ENCODE measurements around the gene VAMP2. TPM values are rescaled to one million over a fixed set of nuclear protein-coding genes. Genes with fewer than 3 reads are reported as not detected.

VAMP2 gene
- total and polyA plus RNA-seq, 9 of the 15 experiments (the other 6 are each of a cell fraction or from before 2014, with no cell fraction given) = 2.3 to 31.8 (median 6.0) TPM

GRCh38 chr17:8192070-8192815 lies 29.5 kb upstream of the VAMP2 start (continued):
- TF ChIP-seq TOE1 (IDR thresholded peaks at IDR 0.05; ENCODE audit: borderline replicate concordance) = peak; percentile 99
- TF ChIP-seq TOE1 (CRISPR knock-in tag; IDR thresholded peaks at IDR 0.05; ENCODE audit: borderline replicate concordance, low read depth) = no peak
- no peak for TF ChIP-seq MYNN (IDR thresholded peaks at IDR 0.05)
- TF ChIP-seq MYNN (CRISPR knock-in tag; IDR thresholded peaks at IDR 0.05) = no peak
- TF ChIP-seq NR2F6 (CRISPR knock-in tag; IDR thresholded peaks at IDR 0.05) = no peak
- no peak for TF ChIP-seq U2AF2 (optimal IDR thresholded peaks at IDR 0.05; ENCODE audit: low read depth, low read length)
- TF ChIP-seq, protein P1, sequence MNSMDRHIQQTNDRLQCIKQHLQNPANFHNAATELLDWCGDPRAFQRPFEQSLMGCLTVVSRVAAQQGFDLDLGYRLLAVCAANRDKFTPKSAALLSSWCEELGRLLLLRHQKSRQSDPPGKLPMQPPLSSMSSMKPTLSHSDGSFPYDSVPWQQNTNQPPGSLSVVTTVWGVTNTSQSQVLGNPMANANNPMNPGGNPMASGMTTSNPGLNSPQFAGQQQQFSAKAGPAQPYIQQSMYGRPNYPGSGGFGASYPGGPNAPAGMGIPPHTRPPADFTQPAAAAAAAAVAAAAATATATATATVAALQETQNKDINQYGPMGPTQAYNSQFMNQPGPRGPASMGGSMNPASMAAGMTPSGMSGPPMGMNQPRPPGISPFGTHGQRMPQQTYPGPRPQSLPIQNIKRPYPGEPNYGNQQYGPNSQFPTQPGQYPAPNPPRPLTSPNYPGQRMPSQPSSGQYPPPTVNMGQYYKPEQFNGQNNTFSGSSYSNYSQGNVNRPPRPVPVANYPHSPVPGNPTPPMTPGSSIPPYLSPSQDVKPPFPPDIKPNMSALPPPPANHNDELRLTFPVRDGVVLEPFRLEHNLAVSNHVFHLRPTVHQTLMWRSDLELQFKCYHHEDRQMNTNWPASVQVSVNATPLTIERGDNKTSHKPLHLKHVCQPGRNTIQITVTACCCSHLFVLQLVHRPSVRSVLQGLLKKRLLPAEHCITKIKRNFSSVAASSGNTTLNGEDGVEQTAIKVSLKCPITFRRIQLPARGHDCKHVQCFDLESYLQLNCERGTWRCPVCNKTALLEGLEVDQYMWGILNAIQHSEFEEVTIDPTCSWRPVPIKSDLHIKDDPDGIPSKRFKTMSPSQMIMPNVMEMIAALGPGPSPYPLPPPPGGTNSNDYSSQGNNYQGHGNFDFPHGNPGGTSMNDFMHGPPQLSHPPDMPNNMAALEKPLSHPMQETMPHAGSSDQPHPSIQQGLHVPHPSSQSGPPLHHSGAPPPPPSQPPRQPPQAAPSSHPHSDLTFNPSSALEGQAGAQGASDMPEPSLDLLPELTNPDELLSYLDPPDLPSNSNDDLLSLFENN (IDR thresholded peaks at IDR 0.05; ENCODE audit: low read depth in 2 of 2, low read length in 2 of 2) = no peak
- no peak for TF ChIP-seq ZBTB8A (IDR thresholded peaks at IDR 0.05; ENCODE audit: partially characterized antibody)
- TF ChIP-seq ESRRB (CRISPR knock-in tag; IDR thresholded peaks at IDR 0.05; ENCODE audit: borderline replicate concordance) = no peak
- TF ChIP-seq CHCHD3 (CRISPR knock-in tag; IDR thresholded peaks at IDR 0.05) = no peak
- no peak for TF ChIP-seq MTF1 (CRISPR knock-in tag; IDR thresholded peaks at IDR 0.05; ENCODE audit: borderline replicate concordance)
- TF ChIP-seq PTRF (tag; IDR thresholded peaks at IDR 0.05) = no peak
- no peak for TF ChIP-seq CHD2 (IDR thresholded peaks at IDR 0.05; ENCODE audit: low read depth, low read length)
- TF ChIP-seq SNAPC5 (CRISPR knock-in tag; IDR thresholded peaks at IDR 0.05) = no peak
- TF ChIP-seq ETV5 (CRISPR knock-in tag; IDR thresholded peaks at IDR 0.05; ENCODE audit: low read depth) = no peak
- TF ChIP-seq POU5F1 (IDR thresholded peaks at IDR 0.05; ENCODE audit: borderline replicate concordance, low read depth, low read length, partially characterized antibody) = no peak
- peak; percentile 14; the same call in 1 of the 2 replicates for TF ChIP-seq MYBL2 (IDR thresholded peaks at IDR 0.05; ENCODE audit: low read depth)
- TF ChIP-seq MYBL2 (CRISPR knock-in tag; IDR thresholded peaks at IDR 0.05; ENCODE audit: borderline replicate concordance) = no peak
- TF ChIP-seq, protein P2, sequence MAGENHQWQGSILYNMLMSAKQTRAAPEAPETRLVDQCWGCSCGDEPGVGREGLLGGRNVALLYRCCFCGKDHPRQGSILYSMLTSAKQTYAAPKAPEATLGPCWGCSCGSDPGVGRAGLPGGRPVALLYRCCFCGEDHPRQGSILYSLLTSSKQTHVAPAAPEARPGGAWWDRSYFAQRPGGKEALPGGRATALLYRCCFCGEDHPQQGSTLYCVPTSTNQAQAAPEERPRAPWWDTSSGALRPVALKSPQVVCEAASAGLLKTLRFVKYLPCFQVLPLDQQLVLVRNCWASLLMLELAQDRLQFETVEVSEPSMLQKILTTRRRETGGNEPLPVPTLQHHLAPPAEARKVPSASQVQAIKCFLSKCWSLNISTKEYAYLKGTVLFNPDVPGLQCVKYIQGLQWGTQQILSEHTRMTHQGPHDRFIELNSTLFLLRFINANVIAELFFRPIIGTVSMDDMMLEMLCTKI (IDR thresholded peaks at IDR 0.05; ENCODE audit: partially characterized antibody) = no peak
- no peak for TF ChIP-seq GABPB2 (CRISPR knock-in tag; conservative IDR thresholded peaks at IDR 0.05)
- TF ChIP-seq SFPQ (IDR thresholded peaks at IDR 0.05; ENCODE audit: low read depth, low read length) = no peak
